OCI-LY1 (cell line): ENCODE measurements around the gene GTF2E1.
"Not testable (repeated sequence)": the region's sequence is repeated elsewhere in the genome, so short reads cannot be mapped to it uniquely, and the experiment has no call there.

Experiments used
- H2AFZ ChIP-seq: fragments of 200-600 bp; sonication (generic), shearing (Covaris generic); 2 replicates; pipeline ENCODE4 v1.6.0; 2014; ENCODE audit warnings: antibody characterized with exemption, mild to moderate bottlenecking, low read length
- H3F3A ChIP-seq: fragments of 200-600 bp; sonication (generic), shearing (Covaris generic); 2 replicates; pipeline ENCODE4 v1.6.0; 2014; ENCODE audit warnings: mild to moderate bottlenecking, antibody characterized with exemption, low read length, moderate library complexity; ENCODE audit not compliant: insufficient read depth
- H3K27ac ChIP-seq: fragments of 200-600 bp; sonication (generic); 2 replicates; pipeline ENCODE4 v1.5.1; 2014; ENCODE audit warnings: low read length, mixed run types, mild to moderate bottlenecking, low read depth; ENCODE audit not compliant: poor library complexity, severe bottlenecking
- H3K27me3 ChIP-seq: fragments of 200-600 bp; sonication (generic); 2 replicates; pipeline ENCODE4 v1.6.0; 2014; ENCODE audit warnings: antibody characterized with exemption, mild to moderate bottlenecking, low read length, moderate library complexity; ENCODE audit not compliant: insufficient read depth
- H3K36me3 ChIP-seq: fragments of 200-600 bp; sonication (generic); 2 replicates; pipeline ENCODE4 v1.6.1; 2014; ENCODE audit warnings: mild to moderate bottlenecking, antibody characterized with exemption, low read length, moderate library complexity, mixed read lengths; ENCODE audit not compliant: insufficient read depth
- H3K4me1 ChIP-seq: fragments of 200-600 bp; sonication (generic); 2 replicates; pipeline ENCODE4 v1.5.1; 2014; ENCODE audit warnings: mild to moderate bottlenecking, low read length, moderate library complexity; ENCODE audit not compliant: insufficient read depth, severe bottlenecking
- H3K4me2 ChIP-seq: fragments of 200-600 bp; sonication (generic), shearing (Covaris generic); 2 replicates; pipeline ENCODE4 v1.6.1; 2014; ENCODE audit warnings: low read length
- H3K4me3 ChIP-seq: fragments of 200-600 bp; sonication (generic); 2 replicates; pipeline ENCODE4 v1.5.1; 2014; ENCODE audit warnings: low read length, low read depth, mild to moderate bottlenecking, mixed read lengths; ENCODE audit not compliant: poor library complexity, severe bottlenecking
- H3K79me2 ChIP-seq: fragments of 200-600 bp; shearing (Covaris generic); 2 replicates; pipeline ENCODE4 v1.6.1; 2016; ENCODE audit warnings: mixed run types, low read length, mixed read lengths; ENCODE audit not compliant: insufficient read depth
- H3K9ac ChIP-seq: fragments of 200-600 bp; sonication (generic), shearing (Covaris generic); 2 replicates; pipeline ENCODE4 v1.6.1; 2014; ENCODE audit warnings: mild to moderate bottlenecking, low read length, mixed read lengths
- H3K9me2 ChIP-seq: fragments of 200-600 bp; sonication (generic), shearing (Covaris generic); 2 replicates; pipeline ENCODE4 v1.6.1; 2014; ENCODE audit warnings: low read depth, mild to moderate bottlenecking, low read length, mixed read lengths
- H3K9me3 ChIP-seq: fragments of 200-600 bp; shearing (Covaris generic); 2 replicates; pipeline ENCODE4 v1.6.1; 2014; ENCODE audit warnings: low read length, mixed read lengths
- H4K20me1 ChIP-seq: fragments of 200-600 bp; sonication (generic), shearing (Covaris generic); 2 replicates; pipeline ENCODE4 v1.6.0; 2016; ENCODE audit warnings: mild to moderate bottlenecking, low read length; ENCODE audit not compliant: insufficient read depth
- CTCF ChIP-seq: fragments of 200-600 bp; sonication (generic), shearing (Covaris generic); IDR thresholded peaks from 2 replicates; pipeline ENCODE4 v1.5.1; 2017; ENCODE audit warnings: mild to moderate bottlenecking, antibody characterized with exemption, low read length, moderate library complexity, mixed read lengths
- EZH2 ChIP-seq: fragments of 200-600 bp; sonication (generic), shearing (Covaris generic); IDR thresholded peaks from 2 replicates; pipeline ENCODE4 v1.8.0; 2017; ENCODE audit warnings: borderline replicate concordance, mixed run types, mild to moderate bottlenecking, antibody characterized with exemption, low read length, moderate library complexity, mixed read lengths

GTF2E1 gene

GRCh38 chr3:120780977-120781376 lies 38.4 kb downstream of the GTF2E1 start:
- Histone ChIP-seq H3K27me3 (no peaks in the 10 kb centered on the region), H3K9me3 (no peaks in the 10 kb centered on the region), H4K20me1 (no peaks in the 10 kb centered on the region), H3K4me2 (no peak overlapping the region), H3K4me3 (no peak overlapping the region), H3K9ac (no peak overlapping the region), H3K79me2 (no peaks in the 10 kb centered on the region), H3K9me2 (no peaks in the 10 kb centered on the region), H3F3A (no peaks in the 10 kb centered on the region), H2AFZ (no peak overlapping the region), H3K4me1 (no peaks in the 10 kb centered on the region), H3K36me3 (peaks cover 44% of the 10 kb centered on the region), H3K27ac (no peak overlapping the region)
- no peak for TF ChIP-seq EZH2
- TF ChIP-seq CTCF, result no peak

DNA sequence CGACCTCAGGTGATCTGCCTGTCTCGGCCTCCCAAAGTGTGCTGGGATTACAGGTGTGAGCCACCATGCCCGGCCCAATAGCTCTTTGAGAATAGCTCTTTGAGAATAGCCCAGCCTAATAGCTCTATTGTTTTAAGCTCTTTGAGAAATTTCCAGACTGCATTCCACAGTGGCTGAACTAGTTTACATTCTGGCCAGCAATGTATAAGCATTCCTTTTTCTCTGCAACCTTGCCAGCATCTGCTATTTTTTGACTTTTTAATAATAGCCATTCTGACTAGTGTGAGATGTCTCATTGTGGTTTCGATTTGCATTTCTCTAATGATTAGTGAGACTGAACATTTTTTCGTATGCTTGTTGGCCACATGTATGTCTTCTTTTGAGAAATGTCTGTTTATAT lies 43.3 kb downstream of the GTF2E1 start:
- not testable (repeated sequence) for H4K20me1 ChIP-seq, H3K79me2 ChIP-seq, H3K4me3 ChIP-seq, H3K4me1 ChIP-seq, H2AFZ ChIP-seq, H3K4me2 ChIP-seq, H3K9ac ChIP-seq, H3F3A ChIP-seq, H3K27ac ChIP-seq, H3K9me2 ChIP-seq, H3K9me3 ChIP-seq, H3K27me3 ChIP-seq
- peaks cover 15% of the 10 kb centered on the region for H3K36me3 ChIP-seq

DNA sequence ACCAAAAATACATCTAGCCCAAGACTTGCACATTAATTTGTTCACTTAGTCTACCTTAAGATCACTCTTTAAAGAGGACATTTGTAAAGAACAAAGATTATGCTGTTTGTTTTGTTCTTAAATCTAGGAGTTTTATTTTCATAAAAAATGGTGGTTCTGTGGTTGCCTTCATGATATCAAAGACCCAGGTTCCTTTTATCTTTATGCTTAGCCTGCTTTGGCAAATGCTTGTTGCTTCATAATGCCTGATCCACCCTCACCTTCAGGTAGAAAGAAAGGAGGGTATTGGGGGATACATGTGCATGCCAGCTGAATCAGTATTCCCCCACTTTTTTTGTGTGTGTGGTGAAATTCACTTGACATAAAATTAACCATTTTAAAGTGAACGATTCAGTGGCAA lies 48.5 kb downstream of the GTF2E1 start:
- Histone ChIP-seq H3K27me3 (no peaks in the 10 kb centered on the region), H3K9ac (no peak overlapping the region), H3K36me3 (no peaks in the 10 kb centered on the region), H3K4me2 (no peak overlapping the region), H3K4me3 (no peak overlapping the region), H3K79me2 (no peaks in the 10 kb centered on the region), H4K20me1 (no peaks in the 10 kb centered on the region), H3K27ac (no peak overlapping the region), H3F3A (no peaks in the 10 kb centered on the region), H3K4me1 (no peaks in the 10 kb centered on the region), H3K9me3 (no peaks in the 10 kb centered on the region), H2AFZ (no peak overlapping the region), H3K9me2 (no peaks in the 10 kb centered on the region)
- no peak for TF ChIP-seq EZH2
- TF ChIP-seq CTCF, result no peak

DNA sequence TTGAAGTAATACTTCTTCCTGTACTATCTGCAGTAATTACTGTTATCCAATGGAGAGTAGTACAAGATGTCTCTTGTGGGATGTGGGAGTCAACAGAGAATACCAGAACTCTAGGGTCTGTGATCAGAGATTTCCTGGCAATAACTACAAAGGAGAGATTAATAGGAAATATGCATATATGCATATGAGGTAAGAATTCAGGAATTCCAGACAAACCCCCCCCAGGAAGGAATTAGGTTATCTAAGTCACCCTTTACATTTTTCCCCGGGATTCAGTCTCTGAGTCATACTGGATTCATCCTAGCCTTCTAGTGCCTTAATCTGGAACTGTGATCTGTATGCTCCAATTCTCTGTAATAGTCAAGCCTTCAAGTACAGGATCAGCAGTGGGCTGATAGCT lies 49.4 kb downstream of the GTF2E1 start:
- no peaks in the 10 kb centered on the region for H3F3A ChIP-seq
- no peaks in the 10 kb centered on the region for H3K9me2 ChIP-seq
- no peaks in the 10 kb centered on the region for H3K4me1 ChIP-seq
- H3K9me3 ChIP-seq, result no peaks in the 10 kb centered on the region
- H3K27me3 ChIP-seq, result no peaks in the 10 kb centered on the region
- no peak overlapping the region for H2AFZ ChIP-seq
- H3K36me3 ChIP-seq, result no peaks in the 10 kb centered on the region
- TF ChIP-seq CTCF, result no peak
- TF ChIP-seq EZH2, result no peak
- H3K4me2 ChIP-seq, result no peak overlapping the region
- H4K20me1 ChIP-seq, result no peaks in the 10 kb centered on the region
- H3K4me3 ChIP-seq, result no peak overlapping the region
- no peak overlapping the region for H3K27ac ChIP-seq
- H3K79me2 ChIP-seq, result no peaks in the 10 kb centered on the region
- no peak overlapping the region for H3K9ac ChIP-seq
